Liver (tissue), 3 donors: ENCODE data around the gene PCDHB12.
A peak's percentile ranks its signal among the peaks of the same experiment; 100 is the strongest.

Source experiments
- ATF3 ChIP-seq: IDR thresholded peaks from 2 replicates; pipeline ENCODE4 v1.6.1; 2016; ENCODE audit warnings: antibody characterized with exemption
- CTCF ChIP-seq: fragments of 150-350 bp; IDR thresholded peaks from 2 replicates; pipeline ENCODE4 v1.5.1; 2017; ENCODE audit warnings: improper control_type of control experiment, low read depth, low read length; ENCODE audit not compliant: missing input control
- FOXA1 ChIP-seq: IDR thresholded peaks from 2 replicates; pipeline ENCODE4 v1.6.1; 2016; ENCODE audit warnings: antibody characterized with exemption
- MAX ChIP-seq: IDR thresholded peaks from 2 replicates; pipeline ENCODE4 v1.6.1; 2016; ENCODE audit warnings: antibody characterized with exemption
- RAD21 ChIP-seq, 2 donors: IDR thresholded peaks; 2 replicates each; pipeline ENCODE4 v1.6.1; 2016; ENCODE audit warnings: antibody characterized with exemption in 2 of 2, mild to moderate bottlenecking in 2 of 2
- REST ChIP-seq: IDR thresholded peaks from 2 replicates; pipeline ENCODE4 v1.6.1; 2016; ENCODE audit warnings: antibody characterized with exemption, mild to moderate bottlenecking
- TAF1 ChIP-seq: conservative IDR thresholded peaks from 2 replicates; pipeline ENCODE4 v1.6.1; 2016; ENCODE audit warnings: antibody characterized with exemption, mild to moderate bottlenecking
- YY1 ChIP-seq: IDR thresholded peaks from 2 replicates; pipeline ENCODE4 v1.6.1; 2016; ENCODE audit warnings: antibody characterized with exemption, mild to moderate bottlenecking
- ZBTB33 ChIP-seq: IDR thresholded peaks from 2 replicates; pipeline ENCODE4 v1.6.1; 2016; ENCODE audit warnings: antibody characterized with exemption
- donor health status: healthy.
- donor health status: healthy.

- TF ChIP-seq CTCF (peak; percentile 12), RAD21 (IDR thresholded peaks at IDR 0.05) (peak in 1 of 2 donors; percentile 8), REST (no peak), MAX (no peak), TAF1 (no peak), YY1 (no peak), FOXA1 (no peak), ATF3 (no peak), ZBTB33 (no peak)
These were observed at the start of gene PCDHB12 for GRCh38 chr5:141208478-141208877.
